ENCODE measurements around the gene CREB5. TPM values are rescaled to one million over a fixed set of nuclear protein-coding genes. Genes with fewer than 3 reads are reported as not detected.

The CREB5 gene
- total and polyA plus RNA-seq, 2 donors (not counting 3 experiments of a cell fraction or from before 2014, with no cell fraction given): 19.6 to 28.4 TPM

DNA sequence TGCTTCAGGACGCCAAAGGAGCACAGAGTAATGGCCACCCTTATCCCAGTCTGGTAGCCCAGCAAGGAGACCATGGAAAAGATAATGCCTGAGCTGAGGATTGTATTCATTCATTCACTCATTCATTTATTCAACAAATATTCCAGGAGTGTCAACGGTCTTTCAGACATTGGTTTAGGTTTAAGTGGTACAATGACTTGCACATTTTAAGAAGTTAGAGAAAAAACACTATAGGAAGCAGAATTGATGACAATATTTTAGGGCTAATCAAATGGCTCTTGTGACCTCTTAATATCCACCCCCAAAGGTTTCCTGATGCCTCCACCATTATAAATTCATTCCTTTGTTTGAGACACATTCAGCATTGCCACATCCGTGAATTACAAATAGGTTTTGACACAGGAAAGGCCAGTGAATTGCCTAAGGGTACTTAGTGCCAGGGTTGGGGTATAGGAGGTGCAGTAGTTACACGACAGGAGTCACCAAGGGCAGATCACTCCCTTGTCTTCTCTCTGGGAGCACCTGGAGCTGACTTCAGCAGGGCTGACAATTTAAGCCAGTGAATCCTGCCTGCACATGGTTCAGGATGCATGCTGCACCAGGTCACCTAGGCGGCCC is 269.5 kb downstream of the CREB5 start:
- no TSS peak for BruUV-seq (replicated peaks)

More for the DNA sequence above, 269.5 kb downstream of the CREB5 start:
- dilution Hi-C loops (cut with MboI; ENCODE audit: extremely low pct_ligation_motif_present, low sequenced_read_pairs): no loop called here
- DNase-seq (ENCODE audit: low read depth, low spot score): no peak
- Histone ChIP-seq H4K20me1 (replicated peaks; ENCODE audit: control insufficient read depth, extremely low read depth, insufficient read depth, low read length) (no peaks in the 10 kb centered on the region), H3K79me2 (ENCODE audit: control insufficient read depth, insufficient read depth, low read length) (no peaks in the 10 kb centered on the region), H3K9ac (replicated peaks; ENCODE audit: extremely low read depth, insufficient read depth, low read length) (no peak overlapping the region), H3K9me3 (replicated peaks; ENCODE audit: control insufficient read depth, insufficient read depth, low read length) (no peaks in the 10 kb centered on the region), H3K27me3 (ENCODE audit: control insufficient read depth in 2 of 2, insufficient read depth in 2 of 2, low read length in 2 of 2) (no peaks in the 10 kb centered on the region), H3K9me1 (replicated peaks; ENCODE audit: control insufficient read depth, extremely low read depth, insufficient read depth, low read length) (no peaks in the 10 kb centered on the region), H3K4me1 (ENCODE audit: control insufficient read depth, extremely low read depth, insufficient read depth, low read length) (peaks cover 9% of the 10 kb centered on the region), H3K36me3 (ENCODE audit: control insufficient read depth in 2 of 2, extremely low read depth in 1 of 2, insufficient read depth in 2 of 2, low read length in 2 of 2) (no peaks in the 10 kb centered on the region), H3K4me3 (replicated peaks in 1 of 3; ENCODE audit: insufficient read depth in 1 of 3, low read depth in 1 of 3, low read length in 3 of 3) (no peak overlapping the region), H2AFZ (ENCODE audit: low read depth, low read length) (no peak overlapping the region), H3K27ac (ENCODE audit: insufficient read depth, low read depth, low read length) (no peak overlapping the region), H3K4me2 (ENCODE audit: insufficient read depth, low read length) (no peak overlapping the region)
- CTCF ChIA-PET: no interaction called here
- no peak for FAIRE-seq
- intact Hi-C loops (cut with micrococcal nuclease): no loop called here
- POLR2A ChIA-PET: no interaction called here
- TF ChIP-seq GATA2 (IDR thresholded peaks at IDR 0.05; ENCODE audit: insufficient read depth, insufficient read length, low read depth, low read length) (no peak), FOS (IDR thresholded peaks at IDR 0.05; ENCODE audit: borderline replicate concordance, insufficient read depth, low read length) (no peak), POLR2AphosphoS5 (IDR thresholded peaks at IDR 0.05; ENCODE audit: insufficient read depth, low read depth, low read length) (no peak), POLR2A (IDR thresholded peaks at IDR 0.05; ENCODE audit: low read depth, low read length) (no peak), JUN (IDR thresholded peaks at IDR 0.05; ENCODE audit: borderline replicate concordance, insufficient read depth, insufficient read length, low read depth) (no peak), EZH2 (IDR thresholded peaks at IDR 0.05; ENCODE audit: borderline replicate concordance, low read depth, low read length, severe bottlenecking) (no peak), MYC (IDR thresholded peaks at IDR 0.05; ENCODE audit: low read depth, low read length) (no peak)
- TF ChIP-seq, protein P1, sequence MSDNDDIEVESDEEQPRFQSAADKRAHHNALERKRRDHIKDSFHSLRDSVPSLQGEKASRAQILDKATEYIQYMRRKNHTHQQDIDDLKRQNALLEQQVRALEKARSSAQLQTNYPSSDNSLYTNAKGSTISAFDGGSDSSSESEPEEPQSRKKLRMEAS (IDR thresholded peaks at IDR 0.05; ENCODE audit: insufficient read depth, insufficient read length): no peak
- TF ChIP-seq, protein P2, sequence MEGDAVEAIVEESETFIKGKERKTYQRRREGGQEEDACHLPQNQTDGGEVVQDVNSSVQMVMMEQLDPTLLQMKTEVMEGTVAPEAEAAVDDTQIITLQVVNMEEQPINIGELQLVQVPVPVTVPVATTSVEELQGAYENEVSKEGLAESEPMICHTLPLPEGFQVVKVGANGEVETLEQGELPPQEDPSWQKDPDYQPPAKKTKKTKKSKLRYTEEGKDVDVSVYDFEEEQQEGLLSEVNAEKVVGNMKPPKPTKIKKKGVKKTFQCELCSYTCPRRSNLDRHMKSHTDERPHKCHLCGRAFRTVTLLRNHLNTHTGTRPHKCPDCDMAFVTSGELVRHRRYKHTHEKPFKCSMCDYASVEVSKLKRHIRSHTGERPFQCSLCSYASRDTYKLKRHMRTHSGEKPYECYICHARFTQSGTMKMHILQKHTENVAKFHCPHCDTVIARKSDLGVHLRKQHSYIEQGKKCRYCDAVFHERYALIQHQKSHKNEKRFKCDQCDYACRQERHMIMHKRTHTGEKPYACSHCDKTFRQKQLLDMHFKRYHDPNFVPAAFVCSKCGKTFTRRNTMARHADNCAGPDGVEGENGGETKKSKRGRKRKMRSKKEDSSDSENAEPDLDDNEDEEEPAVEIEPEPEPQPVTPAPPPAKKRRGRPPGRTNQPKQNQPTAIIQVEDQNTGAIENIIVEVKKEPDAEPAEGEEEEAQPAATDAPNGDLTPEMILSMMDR (IDR thresholded peaks at IDR 0.05; ENCODE audit: extremely low read depth in 1 of 2, insufficient read depth in 1 of 2, low read depth in 1 of 2, low read length in 2 of 2): no peak

Data from endothelial cell of umbilical vein (primary cell).